ENCODE results near the gene PPIE. TPM values are rescaled to one million over a fixed set of nuclear protein-coding genes. Genes with fewer than 3 reads are reported as not detected.
"Not testable (repeated sequence)": the region's sequence is repeated elsewhere in the genome, so short reads cannot be mapped to it uniquely, and the experiment has no call there.

The PPIE gene
- total RNA-seq, 1 donor from 2014 or later = 27.9 TPM

- ATAC-seq = no peak
- intact Hi-C loops (cut with DNase I) = no loop called here
- DNase-seq (ENCODE audit: missing footprints) = no peak
These were observed 15.4 kb downstream of the PPIE start for GRCh38 chr1:39754026-39754570.

GRCh38 chr1:39754906-39755504, 16.3 kb downstream of the PPIE start:
- intact Hi-C loops (cut with DNase I) = no loop called here
- no peak for DNase-seq (ENCODE audit: missing footprints)
- no peak for ATAC-seq

GRCh38 chr1:39755965-39756659, 17.4 kb downstream of the PPIE start:
- no peak for DNase-seq (ENCODE audit: missing footprints)

GRCh38 chr1:39757501-39757900, 18.8 kb downstream of the PPIE start:
- no peak for ATAC-seq
- intact Hi-C loops (cut with DNase I) = no loop called here
- DNase-seq (ENCODE audit: missing footprints) = no peak

More at GRCh38 chr1:39755965-39756659, 17.4 kb downstream of the PPIE start:
- ATAC-seq = no peak
- intact Hi-C loops (cut with DNase I) = no loop called here

GRCh38 chr1:39758556-39759435, 20.1 kb downstream of the PPIE start:
- no peak for ATAC-seq
- DNase-seq (ENCODE audit: missing footprints) = no peak
- intact Hi-C loops (cut with DNase I) = no loop called here

- intact Hi-C loops (cut with DNase I) = no loop called here
- ATAC-seq (no peak), DNase-seq (ENCODE audit: missing footprints) (no peak)
These were observed 20.7 kb downstream of the PPIE start for GRCh38 chr1:39759436-39759726.

- no peak for ATAC-seq
- intact Hi-C loops (cut with DNase I) = no loop called here
- DNase-seq (ENCODE audit: missing footprints) = no peak
These were observed 21.7 kb downstream of the PPIE start for GRCh38 chr1:39760074-39761008.

GRCh38 chr1:39761016-39761415, 22.3 kb downstream of the PPIE start:
- intact Hi-C loops (cut with DNase I) = no loop called here
- no peak for ATAC-seq
- no peak for DNase-seq (ENCODE audit: missing footprints)

- ATAC-seq (no peak), DNase-seq (ENCODE audit: missing footprints) (no peak)
- intact Hi-C loops (cut with DNase I) = no loop called here
These were observed 23.0 kb downstream of the PPIE start for GRCh38 chr1:39761557-39762260.

- DNase-seq (ENCODE audit: missing footprints) (no peak), ATAC-seq (no peak)
- intact Hi-C loops (cut with DNase I) = no loop called here
These were observed 24.2 kb downstream of the PPIE start for GRCh38 chr1:39762550-39763540.

- DNase-seq (ENCODE audit: missing footprints); ATAC-seq; intact Hi-C loops (cut with DNase I): not testable (repeated sequence)
These were observed 25.1 kb downstream of the PPIE start for GRCh38 chr1:39763619-39764374.

GRCh38 chr1:39764512-39764911, 25.8 kb downstream of the PPIE start:
- ATAC-seq; DNase-seq (ENCODE audit: missing footprints); intact Hi-C loops (cut with DNase I): not testable (repeated sequence)

GRCh38 chr1:39766466-39766865, 27.8 kb downstream of the PPIE start:
- ATAC-seq; DNase-seq (ENCODE audit: missing footprints); intact Hi-C loops (cut with DNase I): not testable (repeated sequence)

GRCh38 chr1:39769502-39769901, 30.8 kb downstream of the PPIE start:
- intact Hi-C loops (cut with DNase I); DNase-seq (ENCODE audit: missing footprints); ATAC-seq: not testable (repeated sequence)

GRCh38 chr1:39770100-39771021, 31.7 kb downstream of the PPIE start:
- peak; percentile 47 for ATAC-seq
- DNase-seq (ENCODE audit: missing footprints); intact Hi-C loops (cut with DNase I): not testable (repeated sequence)

All from Right ventricle myocardium inferior (tissue), 1 donor.